H9 (cell line): Measurements from ENCODE around the gene KLHL14. TPM values are rescaled to one million over a fixed set of nuclear protein-coding genes. Genes with fewer than 3 reads are reported as not detected.

Source experiments
- DNase-seq: peaks from one replicate; pipeline ENCODE4 v3.0.0-alpha.2; 2017
- H2AFZ ChIP-seq: one replicate; pipeline ENCODE4 v1.6.1; 2013; ENCODE audit warnings: mild to moderate bottlenecking, low read length, control low read depth, moderate library complexity
- H2AK5ac ChIP-seq: 2 replicates; pipeline ENCODE4 v1.6.1; 2013; ENCODE audit warnings: low read length, control low read depth, mixed read lengths; ENCODE audit not compliant: insufficient read length
- H2BK120ac ChIP-seq: one replicate; pipeline ENCODE4 v1.6.1; 2013; ENCODE audit warnings: low read depth, mild to moderate bottlenecking, low read length, control low read depth, inconsistent platforms; ENCODE audit not compliant: poor library complexity, severe bottlenecking
- H2BK12ac ChIP-seq: 2 replicates; pipeline ENCODE4 v1.6.1; 2013; ENCODE audit warnings: low read length, control low read depth, mixed read lengths, low read depth; ENCODE audit not compliant: insufficient read length
- H2BK15ac ChIP-seq: 2 replicates; pipeline ENCODE4 v1.6.1; 2013; ENCODE audit warnings: low read depth, low read length, control low read depth
- H2BK20ac ChIP-seq: one replicate; pipeline ENCODE4 v1.6.1; 2013; ENCODE audit warnings: low read depth, mild to moderate bottlenecking, low read length, control low read depth, inconsistent platforms; ENCODE audit not compliant: poor library complexity, severe bottlenecking
- H2BK5ac ChIP-seq: 2 replicates; pipeline ENCODE4 v1.6.1; 2013; ENCODE audit warnings: low read length, control low read depth, mixed read lengths; ENCODE audit not compliant: insufficient read length
- H3K14ac ChIP-seq: 2 replicates; pipeline ENCODE4 v1.6.1; 2013; ENCODE audit warnings: low read length, control low read depth; ENCODE audit not compliant: insufficient read depth
- H3K18ac ChIP-seq: 2 replicates; pipeline ENCODE4 v1.6.1; 2013; ENCODE audit warnings: low read depth, mild to moderate bottlenecking, mixed read lengths, low read length, control low read depth; ENCODE audit not compliant: insufficient read length
- H3K23ac ChIP-seq: 2 replicates; pipeline ENCODE4 v1.6.1; 2013; ENCODE audit warnings: low read length, control low read depth, mixed read lengths, low read depth; ENCODE audit not compliant: insufficient read length
- H3K23me2 ChIP-seq: 2 replicates; pipeline ENCODE4 v1.6.1; 2013; ENCODE audit warnings: low read depth, mild to moderate bottlenecking, mixed read lengths, low read length, control low read depth; ENCODE audit not compliant: insufficient read length, poor library complexity, severe bottlenecking
- H3K27ac ChIP-seq: 2 replicates; pipeline ENCODE4 v1.5.1; 2013; ENCODE audit warnings: low read length, control low read depth, mixed read lengths, low read depth; ENCODE audit not compliant: insufficient read length
- H3K27me3 ChIP-seq: 2 replicates; pipeline ENCODE4 v1.6.1; 2013; ENCODE audit warnings: low read length, control low read depth, inconsistent platforms; ENCODE audit not compliant: insufficient read depth
- H3K4ac ChIP-seq: 2 replicates; pipeline ENCODE4 v1.6.1; 2013; ENCODE audit warnings: low read depth, mild to moderate bottlenecking, control low read depth, inconsistent platforms, low read length, moderate library complexity
- H3K4me1 ChIP-seq: 2 replicates; pipeline ENCODE4 v1.6.1; 2013; ENCODE audit warnings: low read length, control low read depth, inconsistent platforms; ENCODE audit not compliant: insufficient read depth
- H3K4me2 ChIP-seq: 2 replicates; pipeline ENCODE4 v1.6.1; 2013; ENCODE audit warnings: low read length, control low read depth, mixed read lengths; ENCODE audit not compliant: insufficient read length, insufficient read depth
- H3K56ac ChIP-seq: 2 replicates; pipeline ENCODE4 v1.6.1; 2013; ENCODE audit warnings: low read depth, mild to moderate bottlenecking, mixed read lengths, low read length, control low read depth; ENCODE audit not compliant: insufficient read length
- H3K79me1 ChIP-seq: 2 replicates; pipeline ENCODE4 v1.6.1; 2013; ENCODE audit warnings: low read depth, mild to moderate bottlenecking, moderate library complexity, low read length, control low read depth, inconsistent platforms; ENCODE audit not compliant: insufficient read depth, poor library complexity, severe bottlenecking
- H3K79me2 ChIP-seq: 2 replicates; pipeline ENCODE4 v1.6.1; 2013; ENCODE audit warnings: low read length, control low read depth, inconsistent platforms; ENCODE audit not compliant: insufficient read depth
- H3K9ac ChIP-seq: 2 replicates; pipeline ENCODE4 v1.6.1; 2013; ENCODE audit warnings: low read length, control low read depth, mixed read lengths; ENCODE audit not compliant: insufficient read length; ENCODE audit errors: extremely low read depth
- H3K9me3 ChIP-seq: one replicate; pipeline ENCODE4 v1.6.1; 2013; ENCODE audit warnings: low read depth, low read length, inconsistent platforms; ENCODE audit not compliant: control insufficient read depth
- H3T11ph ChIP-seq: one replicate; pipeline ENCODE4 v1.6.1; 2013; ENCODE audit warnings: mild to moderate bottlenecking, low read length, control low read depth, inconsistent platforms
- H4K20me1 ChIP-seq: one replicate; pipeline ENCODE4 v1.6.1; 2013; ENCODE audit not compliant: control insufficient read depth, insufficient read length, insufficient read depth
- H4K5ac ChIP-seq: 2 replicates; pipeline ENCODE4 v1.6.1; 2013; ENCODE audit warnings: low read depth, mild to moderate bottlenecking, mixed read lengths, low read length, control low read depth; ENCODE audit not compliant: insufficient read length
- H4K8ac ChIP-seq: replicated peaks from 2 replicates; pipeline ENCODE4 v1.6.1; 2013; ENCODE audit warnings: low read length, control low read depth, mixed read lengths, low read depth; ENCODE audit not compliant: insufficient read length
- H4K91ac ChIP-seq: 2 replicates; pipeline ENCODE4 v1.6.1; 2013; ENCODE audit warnings: low read depth, mild to moderate bottlenecking, moderate library complexity, mixed read lengths, low read length, control low read depth; ENCODE audit not compliant: insufficient read length
- H3K27ac Mint-ChIP-seq, 3 experiments: 2 replicates in 2 of 3; 3 replicates in 1 of 3; pipeline ENCODE4 v1.8.0; 2020 to 2021; ENCODE audit warnings: mixed read lengths in 3 of 3, mild to moderate bottlenecking in 1 of 3, moderate library complexity in 1 of 3
- H3K27me3 Mint-ChIP-seq: 2 replicates; pipeline ENCODE4 v1.8.0; 2021; ENCODE audit warnings: low read depth, mild to moderate bottlenecking, moderate library complexity, mixed read lengths
- H3K36me3 Mint-ChIP-seq, 3 experiments: 2 replicates in 2 of 3; 3 replicates in 1 of 3; pipeline ENCODE4 v1.8.0; 2020 to 2021; ENCODE audit warnings: low read depth in 3 of 3, mixed read lengths in 3 of 3; ENCODE audit not compliant: insufficient read depth in 1 of 3
- H3K4me1 Mint-ChIP-seq, 2 experiments: 2 replicates each; pipeline ENCODE4 v1.8.0; 2020; ENCODE audit warnings: mixed read lengths in 2 of 2
- H3K4me3 Mint-ChIP-seq, 2 experiments: 2 replicates in 1 of 2; 3 replicates in 1 of 2; pipeline ENCODE4 v1.8.0; 2020 to 2021; ENCODE audit warnings: mild to moderate bottlenecking in 2 of 2, mixed read lengths in 2 of 2, moderate library complexity in 1 of 2
- H3K9me3 Mint-ChIP-seq, 2 experiments: 2 replicates in 1 of 2; 3 replicates in 1 of 2; pipeline ENCODE4 v1.8.0; 2020; ENCODE audit warnings: mild to moderate bottlenecking in 2 of 2, mixed read lengths in 2 of 2, moderate library complexity in 1 of 2
- WGBS: extraction: QIAGEN DNeasy Blood & Tissue Kit; methylation state at CpG from one replicate; pipeline ENCODE4 v1.1.7; 2013; ENCODE audit warnings: missing lambda C conversion rate, low lambda C conversion rate, mixed read lengths; ENCODE audit not compliant: insufficient read length; ENCODE audit errors: extremely low coverage; 5-methylcytosine and 5-hydroxymethylcytosine counted together
- total RNA-seq: library from RNA; stranded (reverse); gene quantifications from 2 replicates; pipeline ENCODE4 v1.2.1, GENCODE V29; 2021
- TF ChIP-seq, protein P1 (sequence below): fragments of 200-600 bp; sonication (generic); conservative IDR thresholded peaks from 3 replicates; pipeline ENCODE4 v1.8.0; 2021; ENCODE audit warnings: antibody characterized with exemption, mild to moderate bottlenecking

KLHL14 gene
- total RNA-seq, 1 experiment from 2014 or later = 1.0 TPM

DNA sequence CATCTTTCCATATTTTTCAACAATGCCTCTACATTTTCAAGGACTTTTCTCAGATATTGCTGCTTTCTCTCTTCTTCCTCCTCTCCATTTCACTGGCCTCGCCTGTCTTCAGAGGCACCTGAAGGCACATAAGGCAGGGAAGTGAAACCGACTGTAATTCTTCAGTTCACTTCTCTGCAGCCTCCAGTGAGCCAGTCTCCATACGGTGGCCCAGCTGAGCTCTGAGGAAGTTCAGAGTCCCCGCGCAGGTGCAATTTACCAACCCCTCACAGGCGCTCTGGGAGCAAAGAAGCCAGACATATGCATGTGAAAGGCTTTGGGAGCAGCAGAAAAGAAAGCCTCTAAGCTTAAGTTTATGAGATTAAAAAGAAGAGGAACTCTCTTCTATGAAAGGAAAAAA, 12.4 kb downstream of the KLHL14 start:
- no peaks in the 10 kb centered on the region for H3K27me3 Mint-ChIP-seq
- no peaks in the 10 kb centered on the region for H3K27me3 ChIP-seq

More for the DNA sequence above, 12.4 kb downstream of the KLHL14 start:
- Histone ChIP-seq H3K79me2 (no peaks in the 10 kb centered on the region), H3K9me3 (no peaks in the 10 kb centered on the region), H3K9ac (no peak overlapping the region), H3K4me1 (no peaks in the 10 kb centered on the region), H2BK15ac (no peak overlapping the region), H2AFZ (no peak overlapping the region), H3K23me2 (no peaks in the 10 kb centered on the region), H2BK5ac (no peak overlapping the region), H3K79me1 (no peaks in the 10 kb centered on the region), H4K8ac (no peak overlapping the region), H3K56ac (no peak overlapping the region), H2BK20ac (no peak overlapping the region), H4K5ac (no peak overlapping the region), H4K20me1 (no peaks in the 10 kb centered on the region), H4K91ac (no peak overlapping the region), H3K4ac (no peak overlapping the region), H2AK5ac (no peak overlapping the region), H2BK12ac (no peak overlapping the region), H3K27ac (no peak overlapping the region), H3T11ph (no peak overlapping the region), H3K18ac (no peak overlapping the region), H2BK120ac (no peak overlapping the region), H3K4me2 (no peak overlapping the region), H3K23ac (no peak overlapping the region), H3K14ac (no peak overlapping the region)
- Mint-ChIP-seq H3K9me3 (peaks cover 0 to 3% of the 10 kb centered on the region in 2 experiments; a peak in 2 of 5 replicates), H3K36me3 (peaks cover 0 to 4% (median 0%) of the 10 kb centered on the region in 3 experiments; a peak in 2 of 7 replicates), H3K4me1 (peaks cover 53 to 55% of the 10 kb centered on the region in 2 experiments), H3K27ac (peak overlapping the region in 2 of 3 experiments; percentile 50 to 73; a peak in 4 of 7 replicates), H3K4me3 (peak overlapping the region in 1 of 2 experiments; percentile 61; a peak in 2 of 5 replicates)
- TF ChIP-seq, protein P1, sequence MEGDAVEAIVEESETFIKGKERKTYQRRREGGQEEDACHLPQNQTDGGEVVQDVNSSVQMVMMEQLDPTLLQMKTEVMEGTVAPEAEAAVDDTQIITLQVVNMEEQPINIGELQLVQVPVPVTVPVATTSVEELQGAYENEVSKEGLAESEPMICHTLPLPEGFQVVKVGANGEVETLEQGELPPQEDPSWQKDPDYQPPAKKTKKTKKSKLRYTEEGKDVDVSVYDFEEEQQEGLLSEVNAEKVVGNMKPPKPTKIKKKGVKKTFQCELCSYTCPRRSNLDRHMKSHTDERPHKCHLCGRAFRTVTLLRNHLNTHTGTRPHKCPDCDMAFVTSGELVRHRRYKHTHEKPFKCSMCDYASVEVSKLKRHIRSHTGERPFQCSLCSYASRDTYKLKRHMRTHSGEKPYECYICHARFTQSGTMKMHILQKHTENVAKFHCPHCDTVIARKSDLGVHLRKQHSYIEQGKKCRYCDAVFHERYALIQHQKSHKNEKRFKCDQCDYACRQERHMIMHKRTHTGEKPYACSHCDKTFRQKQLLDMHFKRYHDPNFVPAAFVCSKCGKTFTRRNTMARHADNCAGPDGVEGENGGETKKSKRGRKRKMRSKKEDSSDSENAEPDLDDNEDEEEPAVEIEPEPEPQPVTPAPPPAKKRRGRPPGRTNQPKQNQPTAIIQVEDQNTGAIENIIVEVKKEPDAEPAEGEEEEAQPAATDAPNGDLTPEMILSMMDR = no peak
- no CpG with 5 or more reads among the region's 6 CpGs for WGBS
- peak; percentile 73 for DNase-seq
